ENCODE measurements around the gene CASP6.

GRCh38 chr4:109713500-109713899 is 10.3 kb upstream of the CASP6 start:
- TF ChIP-seq CTCF (IDR thresholded peaks at IDR 0.05) (no peak), POLR2A (IDR thresholded peaks at IDR 0.05) (no peak)

Data from uterus (tissue), 2 donors.